A673 (cell line): ENCODE data around the gene FA2H. TPM values are rescaled to one million over a fixed set of nuclear protein-coding genes. Genes with fewer than 3 reads are reported as not detected.

Experiments
- BruUV-seq: library from RNA; stranded (reverse); fragments of 400-500 nt; replicated peaks from 2 replicates; lab custom pipeline; 2021; lab: Mats Ljungman, UMichigan
- CTCF ChIA-PET: fragments of 300-600 bp; sonication (Branson Sonifier 250); formaldehyde crosslinking; loops from one replicate; lab custom pipeline; 2022; ENCODE audit warnings: antibody characterized with exemption; lab: Charles Lee
- POLR2A ChIA-PET: fragments of 300-600 bp; sonication (Branson Sonifier 250); formaldehyde crosslinking; loops from one replicate; lab custom pipeline; 2022; ENCODE audit warnings: antibody characterized with exemption; ENCODE audit not compliant: low non-redundant PET; lab: Charles Lee
- DNase-seq: peaks from one replicate; pipeline ENCODE4 v3.0.0-alpha.2; 2015; ENCODE audit warnings: low spot score
- H3K27ac ChIP-seq: fragments of 200-600 bp; sonication (generic); 2 replicates; pipeline ENCODE4 v1.5.1; 2016; ENCODE audit warnings: mixed run types, low read depth, mild to moderate bottlenecking, mixed read lengths, antibody characterized with exemption, low read length; ENCODE audit not compliant: poor library complexity, severe bottlenecking
- H3K27me3 ChIP-seq: fragments of 200-600 bp; sonication (generic); replicated peaks from 2 replicates; pipeline ENCODE4 v1.6.1; 2017; ENCODE audit warnings: mixed run types, low read depth, mild to moderate bottlenecking, mixed read lengths, antibody characterized with exemption, low read length; ENCODE audit not compliant: insufficient read depth, poor library complexity
- H3K36me3 ChIP-seq: fragments of 200-600 bp; sonication (generic); 2 replicates; pipeline ENCODE4 v1.6.1; 2016; ENCODE audit warnings: mixed run types, mild to moderate bottlenecking, mixed read lengths, antibody characterized with exemption, low read length; ENCODE audit not compliant: insufficient read depth, poor library complexity, severe bottlenecking
- H3K4me1 ChIP-seq: fragments of 200-600 bp; sonication (generic); 2 replicates; pipeline ENCODE4 v1.6.1; 2017; ENCODE audit warnings: mixed run types, mild to moderate bottlenecking, mixed read lengths, antibody characterized with exemption, low read length; ENCODE audit not compliant: insufficient read depth, poor library complexity, severe bottlenecking
- H3K4me3 ChIP-seq: fragments of 200-600 bp; sonication (generic); 2 replicates; pipeline ENCODE4 v1.5.1; 2016; ENCODE audit warnings: low read depth, mixed run types, mild to moderate bottlenecking, mixed read lengths, low read length; ENCODE audit not compliant: poor library complexity, severe bottlenecking
- H3K9me3 ChIP-seq: fragments of 200-600 bp; sonication (generic); 2 replicates; pipeline ENCODE4 v1.6.1; 2016; ENCODE audit warnings: mixed run types, low read depth, mild to moderate bottlenecking, mixed read lengths, antibody characterized with exemption, low read length; ENCODE audit not compliant: poor library complexity, severe bottlenecking
- CTCF ChIP-seq: fragments of 300-800, 200-600 bp; sonication (generic); conservative IDR thresholded peaks from 2 replicates; pipeline ENCODE4 v1.5.1; 2017; ENCODE audit warnings: low read depth, mild to moderate bottlenecking, antibody characterized with exemption, low read length, moderate library complexity, mixed read lengths
- EZH2 ChIP-seq: fragments of 200-600 bp; sonication (generic); IDR thresholded peaks from 2 replicates; pipeline ENCODE4 v1.6.1; 2017; ENCODE audit warnings: borderline replicate concordance, low read depth, mild to moderate bottlenecking, mixed read lengths, antibody characterized with exemption, low read length; ENCODE audit not compliant: poor library complexity, severe bottlenecking
- intact Hi-C: fragments of 100-400 bp; cut with micrococcal nuclease; formaldehyde crosslinking; loops from one replicate; pipeline ENCODE4 v1.10.0; 2022; ENCODE audit not compliant: unreplicated experiment
- total RNA-seq: library from RNA; stranded (reverse); gene quantifications from 2 replicates; pipeline ENCODE4 v1.2.3, GENCODE V29; 2021

FA2H gene
- total RNA-seq, 1 experiment from 2014 or later, result not detected

- Histone ChIP-seq H3K4me3 (peak within 1 kb of the TSS; percentile 84), H3K27me3 (no peaks in the 10 kb centered on the region), H3K4me1 (peaks cover 9% of the 10 kb centered on the region), H3K36me3 (peaks cover 38% of the 10 kb centered on the region), H3K9me3 (no peaks in the 10 kb centered on the region), H3K27ac (peak within 1 kb of the TSS; percentile 92)
- TF ChIP-seq EZH2 (no peak), CTCF (no peak)
- BruUV-seq, result TSS peak; percentile 42
- intact Hi-C loops, result no loop called here
- POLR2A ChIA-PET, result no interaction called here
- peak; percentile 99 for DNase-seq
- CTCF ChIA-PET, result interaction anchor here (0.6 kb wide), 1 partner anchor 44 kb away, joined by 9 read pairs; no protein-coding TSS in a partner anchor
Measured at GRCh38 chr16:74666425-74667254, 108.0 kb downstream of the FA2H start, which contains the start of gene RFWD3. Gene RFWD3, minus strand, starts transcription at chr16:74666877. Its CDS starts 5,428 bp downstream, at chr16:74661449.

- Histone ChIP-seq H3K4me1 (peaks cover 9% of the 10 kb centered on the region), H3K9me3 (no peaks in the 10 kb centered on the region), H3K27me3 (no peaks in the 10 kb centered on the region), H3K4me3 (peak overlapping the region; percentile 84), H3K36me3 (peaks cover 44% of the 10 kb centered on the region), H3K27ac (peak overlapping the region; percentile 92)
- TF ChIP-seq CTCF (no peak), EZH2 (no peak)
- POLR2A ChIA-PET, result no interaction called here
- intact Hi-C loops, result no loop called here
- no peak for DNase-seq
- BruUV-seq, result no TSS peak
- CTCF ChIA-PET, result no interaction called here
Measured at GRCh38 chr16:74666010-74666421, 108.6 kb downstream of the FA2H start.

Other genes starting within 250 kb of the FA2H start
- gene GLG1, start 167.7 kb downstream of the FA2H start, total RNA-seq, result 487 and 587 TPM in 2 replicates
- 127 and 138 TPM in 2 replicates for gene RFWD3, start 107.9 kb downstream of the FA2H start, total RNA-seq
- gene MLKL, start 74.0 kb downstream of the FA2H start, total RNA-seq, result 3.4 and 5.5 TPM in 2 replicates
- gene WDR59, start 210.3 kb upstream of the FA2H start, total RNA-seq, result 51.4 and 68.8 TPM in 2 replicates
- 55.1 and 59.9 TPM in 2 replicates for gene ZNRF1, start 224.2 kb upstream of the FA2H start, total RNA-seq